Measurements from ENCODE around the gene MUC4.
"Not testable (repeated sequence)": the region's sequence is repeated elsewhere in the genome, so short reads cannot be mapped to it uniquely, and the experiment has no call there.

Gene MUC4

DNA sequence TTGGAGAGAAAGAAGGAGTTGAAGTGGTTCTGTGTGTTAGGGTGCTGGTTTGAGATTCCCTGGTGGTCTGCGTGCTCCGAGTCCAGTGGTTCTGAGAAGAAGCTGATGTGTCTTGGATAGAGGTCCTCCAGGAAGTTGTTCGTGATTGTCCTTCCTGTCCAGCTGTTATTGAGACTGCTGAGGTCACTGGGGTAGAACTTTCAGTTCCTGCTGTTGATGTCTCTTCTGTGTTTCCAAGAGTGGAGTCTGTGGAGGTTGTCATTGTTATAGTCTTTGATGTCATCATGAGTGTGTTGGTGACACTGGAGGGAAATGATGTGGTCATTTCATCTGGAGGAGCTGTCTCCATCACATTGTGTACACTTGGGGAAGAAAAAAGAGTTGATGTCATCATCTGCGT is 20.8 kb downstream of the MUC4 start:
- TF ChIP-seq CTCF (IDR thresholded peaks at IDR 0.05; ENCODE audit: borderline replicate concordance, insufficient read depth, low read depth, low read length): no peak
- no peak overlapping the region for H3K4me3 ChIP-seq (ENCODE audit: low read depth, low read length)

DNA sequence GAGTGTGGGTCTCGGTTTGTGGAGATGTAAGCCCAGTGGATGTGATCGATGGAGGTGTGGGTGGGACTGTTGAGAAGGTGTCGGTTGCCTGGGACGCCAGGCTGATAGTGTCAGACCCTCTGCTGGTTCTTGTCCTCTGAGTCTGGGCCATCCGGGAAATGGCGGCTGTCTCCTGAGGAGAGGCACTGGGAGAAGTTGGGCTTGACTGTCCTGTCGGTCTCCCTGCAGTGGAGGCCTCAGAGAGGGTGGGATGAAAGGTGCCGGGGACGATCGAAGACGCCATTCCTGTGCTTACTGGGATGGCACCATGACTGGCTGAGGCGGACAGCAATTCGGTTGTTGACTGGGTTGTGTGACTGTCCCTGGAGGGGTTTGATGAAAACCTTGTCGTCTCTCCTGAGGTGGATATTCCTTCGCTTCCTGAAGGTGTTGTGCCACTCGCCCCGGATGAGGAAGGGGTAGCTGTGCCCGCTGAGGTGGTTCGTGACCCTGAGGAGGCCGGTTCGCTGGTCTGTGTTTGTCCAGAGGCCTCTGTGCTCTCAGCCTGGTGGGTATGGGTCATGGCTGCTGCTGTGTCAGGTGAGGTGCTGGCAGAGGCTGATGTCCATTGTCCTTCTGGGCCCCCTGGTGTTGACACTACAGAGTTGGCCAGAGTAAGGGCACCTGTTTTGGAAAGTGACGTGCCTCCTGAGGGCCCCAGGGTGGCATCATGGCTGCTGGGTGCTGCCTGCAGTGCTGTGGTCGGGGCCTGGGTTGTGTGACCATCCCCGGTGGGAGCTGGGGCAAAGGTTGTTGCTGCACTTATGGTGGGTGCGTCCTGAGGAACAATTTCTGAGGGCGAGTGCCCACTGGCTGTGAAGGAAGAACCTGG is 22.8 kb downstream of the MUC4 start:
- H3K4me3 ChIP-seq (ENCODE audit: low read depth, low read length): no peak overlapping the region
- TF ChIP-seq CTCF (IDR thresholded peaks at IDR 0.05; ENCODE audit: borderline replicate concordance, insufficient read depth, low read depth, low read length): no peak

DNA sequence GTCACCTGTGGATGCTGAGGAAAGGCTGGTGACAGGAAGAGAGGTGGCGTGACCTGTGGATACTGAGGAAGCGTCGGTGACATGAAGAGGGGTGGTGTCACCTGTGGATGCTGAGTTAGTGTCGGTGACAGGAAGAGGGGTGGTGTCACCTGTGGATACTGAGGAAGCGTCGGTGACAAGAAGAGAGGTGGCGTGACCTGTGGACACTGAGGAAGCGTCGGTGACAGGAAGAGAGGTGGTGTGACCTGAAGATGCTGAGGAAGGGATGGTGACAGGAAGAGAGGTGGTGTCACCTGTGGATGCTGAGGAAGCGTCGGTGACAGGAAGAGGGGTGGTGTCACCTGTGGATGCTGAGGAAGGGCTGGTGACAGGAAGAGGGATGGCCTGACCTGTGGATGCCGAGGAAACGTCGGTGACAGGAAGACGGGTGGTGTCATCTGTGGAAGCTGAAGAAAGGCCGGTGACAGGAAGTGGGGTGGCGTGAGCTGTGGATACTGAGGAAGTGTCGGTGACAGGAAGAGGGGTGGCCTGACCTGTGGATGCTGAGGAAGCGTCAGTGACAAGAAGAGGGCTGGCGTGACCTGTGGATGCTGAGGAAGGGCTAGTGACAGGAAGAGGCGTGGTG is 25.8 kb downstream of the MUC4 start:
- H3K4me3 ChIP-seq (ENCODE audit: low read depth, low read length): not testable (repeated sequence)

DNA sequence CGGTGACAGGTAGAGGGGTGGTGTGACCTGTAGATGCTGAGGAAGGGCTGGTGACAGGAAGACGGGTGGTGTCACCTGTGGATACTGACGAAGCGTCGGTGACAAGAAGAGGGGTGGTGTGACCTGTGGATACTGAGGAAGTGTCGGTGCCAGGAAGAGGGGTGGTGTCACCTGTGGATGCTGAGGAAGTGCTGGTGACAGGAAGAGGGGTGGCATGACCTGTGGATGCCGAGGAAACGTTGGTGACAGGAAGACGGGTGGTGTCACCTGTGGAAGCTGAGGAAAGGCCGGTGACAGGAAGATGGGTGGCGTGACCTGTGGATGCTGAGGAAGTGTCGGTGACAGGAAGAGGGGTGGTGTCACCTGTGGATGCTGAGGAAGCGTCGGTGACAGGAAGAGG is 27.7 kb downstream of the MUC4 start:
- not testable (repeated sequence) for H3K4me3 ChIP-seq (ENCODE audit: low read depth, low read length)

- not testable (repeated sequence) for H3K4me3 ChIP-seq (ENCODE audit: low read depth, low read length)
Observed at GRCh38 chr3:195781236-195781635, 30.5 kb downstream of the MUC4 start.

DNA sequence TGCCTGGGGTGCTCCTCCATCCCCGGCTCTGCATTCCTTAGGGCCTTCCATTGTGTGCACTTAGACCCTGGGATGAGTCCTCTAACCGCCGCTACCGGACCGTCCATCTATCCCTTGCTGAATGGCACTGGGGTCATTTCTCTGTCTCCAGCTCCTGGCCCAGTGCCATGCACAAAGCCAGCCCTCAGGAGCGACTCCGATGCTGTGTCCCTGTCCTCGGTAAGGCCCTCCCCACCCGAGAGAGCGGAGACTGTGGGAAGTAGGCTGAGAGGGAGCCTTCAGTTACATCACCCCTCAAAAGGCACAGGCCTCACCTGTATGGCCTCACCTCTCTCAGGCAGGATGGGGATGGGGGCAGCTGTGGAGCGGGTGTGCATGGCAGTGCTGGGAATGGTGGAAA is 33.8 kb downstream of the MUC4 start:
- TF ChIP-seq CTCF (IDR thresholded peaks at IDR 0.05; ENCODE audit: borderline replicate concordance, insufficient read depth, low read depth, low read length): no peak
- no peak overlapping the region for H3K4me3 ChIP-seq (ENCODE audit: low read depth, low read length)

- H3K4me3 ChIP-seq (ENCODE audit: low read depth, low read length): no peak overlapping the region
- TF ChIP-seq CTCF (IDR thresholded peaks at IDR 0.05; ENCODE audit: borderline replicate concordance, insufficient read depth, low read depth, low read length): peak; percentile 29; the same call in 1 of the 2 replicates
Observed at GRCh38 chr3:195774917-195775316, 36.8 kb downstream of the MUC4 start.

- no peak for TF ChIP-seq CTCF (IDR thresholded peaks at IDR 0.05; ENCODE audit: borderline replicate concordance, insufficient read depth, low read depth, low read length)
- H3K4me3 ChIP-seq (ENCODE audit: low read depth, low read length): no peak overlapping the region
Observed at GRCh38 chr3:195773956-195774537, 37.7 kb downstream of the MUC4 start.

All from GM12875 (cell line).